Measurements from ENCODE around the gene DOCK4. TPM values are rescaled to one million over a fixed set of nuclear protein-coding genes. Genes with fewer than 3 reads are reported as not detected.
A peak's percentile ranks its signal among the peaks of the same experiment; 100 is the strongest.

The DOCK4 gene
- total RNA-seq, 4 donors from 2014 or later: 30.8 to 49.8 (median 37.2) TPM

DNA sequence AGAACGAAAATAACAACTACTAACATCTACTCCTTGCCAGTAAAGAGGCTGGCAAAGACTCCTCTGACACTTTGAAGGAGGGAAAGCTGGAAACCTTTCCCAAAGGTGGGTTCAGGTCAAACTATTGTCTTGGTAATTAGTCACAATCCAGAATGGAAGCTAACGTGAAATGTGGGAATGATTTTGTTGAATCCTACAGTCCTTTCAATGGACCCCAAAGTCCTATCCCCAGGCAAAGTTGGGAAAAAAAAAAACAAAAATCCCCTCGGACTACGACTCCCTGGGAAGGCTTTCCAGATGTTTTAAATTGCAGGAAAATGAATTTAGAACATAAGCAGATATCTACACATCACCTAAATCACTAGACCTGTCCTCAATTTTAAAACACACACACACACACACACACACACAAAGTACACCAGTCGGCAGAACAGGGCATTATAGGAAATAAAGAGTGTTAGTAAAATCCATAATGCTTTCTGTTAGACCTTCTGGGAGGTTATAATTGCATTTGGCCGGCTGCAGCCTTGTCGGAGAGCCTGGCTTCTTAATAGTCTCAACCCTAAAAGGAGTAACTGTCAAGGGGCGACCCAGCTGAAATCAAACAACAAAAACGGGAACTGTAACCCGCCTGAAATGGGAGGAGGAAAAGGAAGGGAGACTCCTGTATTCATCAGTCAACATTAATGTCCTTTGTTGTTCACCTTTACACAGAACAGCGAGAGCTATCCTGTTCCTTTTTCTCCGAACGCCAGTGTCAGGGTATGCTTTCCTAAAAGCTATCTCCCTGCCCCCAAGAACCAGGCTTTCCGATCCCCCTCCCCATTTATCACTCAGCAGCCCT, 1.5 kb downstream of the DOCK4 start:
- Histone ChIP-seq H3K27ac (peak overlapping the region; percentile 78 to 88 (median 84)), H3K4me3 (peak overlapping the region; percentile 72 to 91 (median 83)), H3K4me1 (peaks cover 0 to 30% (median 0%) of the 10 kb centered on the region in 4 donors), H3K36me3 (no peaks in the 10 kb centered on the region), H3K27me3 (no peaks in the 10 kb centered on the region), H3K9me3 (no peaks in the 10 kb centered on the region)
- DNase-seq (ENCODE audit: low spot score in 2 of 2): no peak
- TF ChIP-seq, protein P1, sequence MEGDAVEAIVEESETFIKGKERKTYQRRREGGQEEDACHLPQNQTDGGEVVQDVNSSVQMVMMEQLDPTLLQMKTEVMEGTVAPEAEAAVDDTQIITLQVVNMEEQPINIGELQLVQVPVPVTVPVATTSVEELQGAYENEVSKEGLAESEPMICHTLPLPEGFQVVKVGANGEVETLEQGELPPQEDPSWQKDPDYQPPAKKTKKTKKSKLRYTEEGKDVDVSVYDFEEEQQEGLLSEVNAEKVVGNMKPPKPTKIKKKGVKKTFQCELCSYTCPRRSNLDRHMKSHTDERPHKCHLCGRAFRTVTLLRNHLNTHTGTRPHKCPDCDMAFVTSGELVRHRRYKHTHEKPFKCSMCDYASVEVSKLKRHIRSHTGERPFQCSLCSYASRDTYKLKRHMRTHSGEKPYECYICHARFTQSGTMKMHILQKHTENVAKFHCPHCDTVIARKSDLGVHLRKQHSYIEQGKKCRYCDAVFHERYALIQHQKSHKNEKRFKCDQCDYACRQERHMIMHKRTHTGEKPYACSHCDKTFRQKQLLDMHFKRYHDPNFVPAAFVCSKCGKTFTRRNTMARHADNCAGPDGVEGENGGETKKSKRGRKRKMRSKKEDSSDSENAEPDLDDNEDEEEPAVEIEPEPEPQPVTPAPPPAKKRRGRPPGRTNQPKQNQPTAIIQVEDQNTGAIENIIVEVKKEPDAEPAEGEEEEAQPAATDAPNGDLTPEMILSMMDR (IDR thresholded peaks at IDR 0.05): no peak
- TF ChIP-seq POLR2A (IDR thresholded peaks at IDR 0.05) (no peak), EP300 (IDR thresholded peaks at IDR 0.05) (no peak)
- 1 to 3% methylated on average over 14 of the region's 14 CpGs for WGBS, 2 donors

DNA sequence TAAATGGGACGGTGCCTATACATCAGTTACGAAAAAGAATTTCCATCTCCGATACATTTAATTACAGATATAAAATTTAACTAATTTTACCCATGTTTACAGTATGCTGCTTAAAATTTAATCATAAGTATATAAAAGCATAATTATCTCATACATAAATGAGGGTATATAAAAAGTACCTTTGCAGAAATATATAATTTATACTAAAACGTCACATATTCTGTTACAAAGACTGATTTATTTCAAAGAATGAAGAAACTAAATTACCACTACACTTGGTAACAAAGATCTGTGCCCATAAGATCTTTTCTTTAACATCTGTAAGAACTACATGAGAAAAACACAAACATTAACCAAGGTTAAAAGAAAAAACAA, 2.8 kb downstream of the DOCK4 start:
- WGBS, 2 donors: 64 to 68% methylated on average over 4 of the region's 4 CpGs
- no peak overlapping the region for H3K27ac ChIP-seq
- no peak overlapping the region for H3K4me3 ChIP-seq
- DNase-seq (ENCODE audit: low spot score in 2 of 2): no peak
- H3K4me1 ChIP-seq: peaks cover 0 to 30% (median 0%) of the 10 kb centered on the region in 4 donors
- H3K27me3 ChIP-seq: no peaks in the 10 kb centered on the region
- H3K36me3 ChIP-seq: no peaks in the 10 kb centered on the region
- H3K9me3 ChIP-seq: no peaks in the 10 kb centered on the region
- TF ChIP-seq EP300 (IDR thresholded peaks at IDR 0.05) (no peak), POLR2A (IDR thresholded peaks at IDR 0.05) (no peak)
- TF ChIP-seq, protein P1 (IDR thresholded peaks at IDR 0.05): no peak

DNA sequence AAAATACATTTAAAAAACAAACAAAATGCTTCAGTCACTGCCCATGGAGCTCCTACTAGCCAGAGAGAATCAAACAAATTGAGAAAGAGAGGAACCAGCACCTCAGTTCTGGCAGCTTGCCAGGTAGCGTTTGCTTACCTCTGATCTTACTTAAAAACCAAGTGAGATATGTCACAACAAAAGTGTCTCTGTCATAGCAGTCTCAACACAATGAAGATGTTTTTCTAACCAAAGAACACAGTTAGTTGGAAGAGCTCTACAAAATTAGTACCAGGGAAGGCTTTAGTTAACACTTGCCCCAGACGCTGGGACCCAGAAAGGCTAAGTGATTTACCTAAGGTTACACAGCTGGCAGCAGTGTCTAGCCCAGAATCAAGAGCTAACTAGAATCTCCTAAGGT, 3.4 kb downstream of the DOCK4 start:
- no peak overlapping the region for H3K27ac ChIP-seq
- H3K4me1 ChIP-seq: peaks cover 0 to 26% (median 0%) of the 10 kb centered on the region in 4 donors
- TF ChIP-seq POLR2A (IDR thresholded peaks at IDR 0.05) (no peak), EP300 (IDR thresholded peaks at IDR 0.05) (no peak)
- TF ChIP-seq, protein P1 (IDR thresholded peaks at IDR 0.05): no peak
- H3K9me3 ChIP-seq: no peaks in the 10 kb centered on the region
- H3K36me3 ChIP-seq: no peaks in the 10 kb centered on the region
- peak in 1 of 2 donors; percentile 44 for DNase-seq (ENCODE audit: low spot score in 2 of 2)
- no peaks in the 10 kb centered on the region for H3K27me3 ChIP-seq
- no peak overlapping the region for H3K4me3 ChIP-seq
- 32 to 40% methylated on average over 2 of the region's 2 CpGs for WGBS, 2 donors

DNA sequence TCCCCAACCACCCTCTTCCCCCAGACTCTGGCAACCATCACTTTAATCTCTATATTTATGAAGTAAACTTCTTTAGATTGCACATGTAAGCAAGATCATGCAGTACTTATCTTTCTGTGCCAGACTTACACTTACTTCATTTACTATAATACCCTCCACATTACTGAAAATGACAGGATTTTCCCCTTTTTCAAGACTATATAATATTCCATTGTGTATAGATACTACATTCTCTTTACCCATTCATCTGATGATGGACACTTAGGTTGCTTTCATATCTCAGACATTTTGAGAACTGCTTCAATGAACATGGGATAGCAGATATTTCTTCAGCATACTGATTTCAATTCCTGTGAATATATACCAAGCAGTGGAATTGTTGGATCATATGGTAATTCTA, 4.4 kb downstream of the DOCK4 start:
- Histone ChIP-seq H3K27me3 (no peaks in the 10 kb centered on the region), H3K27ac (no peak overlapping the region), H3K4me3 (no peak overlapping the region), H3K9me3 (no peaks in the 10 kb centered on the region), H3K4me1 (peaks cover 0 to 19% (median 0%) of the 10 kb centered on the region in 4 donors), H3K36me3 (no peaks in the 10 kb centered on the region)
- no peak for TF ChIP-seq EP300 (IDR thresholded peaks at IDR 0.05)
- TF ChIP-seq POLR2A (IDR thresholded peaks at IDR 0.05): no peak
- TF ChIP-seq, protein P1 (IDR thresholded peaks at IDR 0.05): no peak
- DNase-seq (ENCODE audit: low spot score in 2 of 2): no peak

DNA sequence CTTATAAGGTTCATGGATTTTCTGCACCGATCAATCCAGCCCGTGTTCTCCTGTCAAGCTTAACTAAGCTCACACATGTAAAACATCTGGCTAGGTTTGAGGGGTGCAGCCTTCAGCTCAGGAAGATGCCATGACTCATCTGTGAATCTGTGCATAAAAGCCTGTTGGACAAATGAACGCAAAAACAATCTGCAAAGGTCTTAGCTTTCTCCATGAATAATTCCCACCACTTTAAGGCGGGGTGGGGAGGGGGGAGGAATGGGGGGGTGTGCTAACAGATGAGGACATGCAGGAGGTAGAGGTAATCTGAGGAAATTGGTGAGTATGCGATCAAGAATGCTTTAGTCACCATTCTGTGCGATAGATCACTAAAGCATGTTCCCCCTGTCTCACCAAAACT, 4.8 kb downstream of the DOCK4 start:
- Histone ChIP-seq H3K4me1 (peaks cover 0 to 19% (median 0%) of the 10 kb centered on the region in 4 donors), H3K4me3 (no peak overlapping the region), H3K27me3 (no peaks in the 10 kb centered on the region), H3K9me3 (no peaks in the 10 kb centered on the region), H3K36me3 (no peaks in the 10 kb centered on the region), H3K27ac (no peak overlapping the region)
- TF ChIP-seq POLR2A (IDR thresholded peaks at IDR 0.05) (no peak), EP300 (IDR thresholded peaks at IDR 0.05) (no peak)
- TF ChIP-seq, protein P1 (IDR thresholded peaks at IDR 0.05): no peak
- WGBS, 2 donors: 82 to 85% methylated on average over 6 of the region's 6 CpGs
- no peak for DNase-seq (ENCODE audit: low spot score in 2 of 2)
